Astrocyte of the cerebellum (primary cell): ENCODE results near the gene IGSF9.
"Not testable (repeated sequence)": the region's sequence is repeated elsewhere in the genome, so short reads cannot be mapped to it uniquely, and the experiment has no call there.

Experiments
- DNase-seq: peaks from one replicate; pipeline ENCODE4 v3.0.0-alpha.2; 2011; ENCODE audit warnings: low read depth
- H3K4me3 ChIP-seq: 2 replicates; pipeline ENCODE4 v1.5.1; 2011; ENCODE audit warnings: mild to moderate bottlenecking, low read depth, low read length, moderate library complexity
- CTCF ChIP-seq: IDR thresholded peaks from 2 replicates; pipeline ENCODE4 v1.5.1; 2012; ENCODE audit warnings: low read length, low read depth, moderate library complexity, mild to moderate bottlenecking; ENCODE audit errors: missing control alignments
- in situ Hi-C: cut with HindIII; loops from 2 replicates; pipeline ENCODE4 v1.10.0; 2017; ENCODE audit warnings: low sequenced_read_pairs

The IGSF9 gene

GRCh38 chr1:159913451-159914192 lies 31.8 kb downstream of the IGSF9 start:
- no peak overlapping the region for H3K4me3 ChIP-seq
- no peak for TF ChIP-seq CTCF
- in situ Hi-C loops = no loop called here
- no peak for DNase-seq

- no peak for TF ChIP-seq CTCF
- no peak for DNase-seq
- in situ Hi-C loops = no loop called here
- no peak overlapping the region for H3K4me3 ChIP-seq
These were observed 33.9 kb downstream of the IGSF9 start for GRCh38 chr1:159911326-159912070.

- DNase-seq = no peak
- TF ChIP-seq CTCF = no peak
- in situ Hi-C loops = no loop called here
- H3K4me3 ChIP-seq = no peak overlapping the region
These were observed 37.1 kb downstream of the IGSF9 start for GRCh38 chr1:159908031-159908940.

- no peak overlapping the region for H3K4me3 ChIP-seq
- DNase-seq = no peak
- TF ChIP-seq CTCF = no peak
- in situ Hi-C loops = no loop called here
These were observed 38.5 kb downstream of the IGSF9 start for GRCh38 chr1:159906960-159907359.

GRCh38 chr1:159904036-159904435 lies 41.4 kb downstream of the IGSF9 start:
- in situ Hi-C loops, H3K4me3 ChIP-seq, DNase-seq: not testable (repeated sequence)

GRCh38 chr1:159902541-159902940 lies 42.9 kb downstream of the IGSF9 start:
- H3K4me3 ChIP-seq = no peak overlapping the region
- in situ Hi-C loops = no loop called here
- TF ChIP-seq CTCF = no peak
- DNase-seq = no peak
